C4-2B (cell line): Measurements from ENCODE around the gene DGKI.

Experiments used
- CTCF ChIP-seq: fragments of 450-650 bp; conservative IDR thresholded peaks from 2 replicates; pipeline ENCODE4 v1.5.1; 2017; ENCODE audit warnings: mild to moderate bottlenecking
- ZFX ChIP-seq: fragments of 450-650 bp; IDR thresholded peaks from 2 replicates; pipeline ENCODE4 v1.6.1; 2017

GRCh38 chr7:137506031-137506430 is 340.7 kb downstream of the DGKI start:
- TF ChIP-seq CTCF (no peak), ZFX (no peak)
